ENCODE data around the gene CPVL. TPM values are rescaled to one million over a fixed set of nuclear protein-coding genes. Genes with fewer than 3 reads are reported as not detected.
"Not testable (repeated sequence)": the region's sequence is repeated elsewhere in the genome, so short reads cannot be mapped to it uniquely, and the experiment has no call there.

The CPVL gene
- total RNA-seq, 1 donor from 2014 or later = 0.32 TPM

GRCh38 chr7:29095631-29096445, 50.5 kb downstream of the CPVL start:
- intact Hi-C loops (cut with micrococcal nuclease) = no loop called here

GRCh38 chr7:29093091-29093490, 53.2 kb downstream of the CPVL start:
- intact Hi-C loops (cut with micrococcal nuclease) = not testable (repeated sequence)

GRCh38 chr7:29091715-29092114, 54.6 kb downstream of the CPVL start:
- intact Hi-C loops (cut with micrococcal nuclease) = no loop called here

- intact Hi-C loops (cut with micrococcal nuclease) = no loop called here
Measured at GRCh38 chr7:29090836-29091601, 55.3 kb downstream of the CPVL start.

GRCh38 chr7:29090151-29090805, 56.1 kb downstream of the CPVL start:
- intact Hi-C loops (cut with micrococcal nuclease) = no loop called here

GRCh38 chr7:29087840-29088170, 58.5 kb downstream of the CPVL start:
- intact Hi-C loops (cut with micrococcal nuclease) = no loop called here

GRCh38 chr7:29086545-29086944, 59.8 kb downstream of the CPVL start:
- intact Hi-C loops (cut with micrococcal nuclease) = no loop called here

- intact Hi-C loops (cut with micrococcal nuclease) = no loop called here
Measured at GRCh38 chr7:29084832-29085231, 61.5 kb downstream of the CPVL start.

GRCh38 chr7:29080803-29081202, 65.5 kb downstream of the CPVL start:
- intact Hi-C loops (cut with micrococcal nuclease) = no loop called here

- intact Hi-C loops (cut with micrococcal nuclease) = no loop called here
Measured at GRCh38 chr7:29078311-29079260, 67.8 kb downstream of the CPVL start.

GRCh38 chr7:29077854-29078253, 68.5 kb downstream of the CPVL start:
- intact Hi-C loops (cut with micrococcal nuclease) = no loop called here

- intact Hi-C loops (cut with micrococcal nuclease) = no loop called here
Measured at GRCh38 chr7:29077176-29077575, 69.2 kb downstream of the CPVL start.

GRCh38 chr7:29076631-29077030, 69.7 kb downstream of the CPVL start:
- intact Hi-C loops (cut with micrococcal nuclease) = no loop called here

- intact Hi-C loops (cut with micrococcal nuclease) = no loop called here
Measured at GRCh38 chr7:29075606-29076005, 70.7 kb downstream of the CPVL start.

GRCh38 chr7:29071203-29071874, 75.0 kb downstream of the CPVL start:
- intact Hi-C loops (cut with micrococcal nuclease) = no loop called here

GRCh38 chr7:29066641-29067040, 79.7 kb downstream of the CPVL start:
- intact Hi-C loops (cut with micrococcal nuclease) = no loop called here

GRCh38 chr7:29065181-29065857, 81.0 kb downstream of the CPVL start:
- intact Hi-C loops (cut with micrococcal nuclease) = no loop called here

GRCh38 chr7:29063872-29064271, 82.5 kb downstream of the CPVL start:
- intact Hi-C loops (cut with micrococcal nuclease) = no loop called here

- intact Hi-C loops (cut with micrococcal nuclease) = no loop called here
Measured at GRCh38 chr7:29063236-29063635, 83.1 kb downstream of the CPVL start.

Data from T-helper 2 cell treated with Interferon-gamma antibody and Interleukin-4, amounts not matched to agents 100 ng/mL and 5 ng/mL, for 36 hours (primary cell).